ENCODE measurements around the gene POLR2C.
A peak's percentile ranks its signal among the peaks of the same experiment; 100 is the strongest.
"Not testable (repeated sequence)": the region's sequence is repeated elsewhere in the genome, so short reads cannot be mapped to it uniquely, and the experiment has no call there.

Gene POLR2C

DNA sequence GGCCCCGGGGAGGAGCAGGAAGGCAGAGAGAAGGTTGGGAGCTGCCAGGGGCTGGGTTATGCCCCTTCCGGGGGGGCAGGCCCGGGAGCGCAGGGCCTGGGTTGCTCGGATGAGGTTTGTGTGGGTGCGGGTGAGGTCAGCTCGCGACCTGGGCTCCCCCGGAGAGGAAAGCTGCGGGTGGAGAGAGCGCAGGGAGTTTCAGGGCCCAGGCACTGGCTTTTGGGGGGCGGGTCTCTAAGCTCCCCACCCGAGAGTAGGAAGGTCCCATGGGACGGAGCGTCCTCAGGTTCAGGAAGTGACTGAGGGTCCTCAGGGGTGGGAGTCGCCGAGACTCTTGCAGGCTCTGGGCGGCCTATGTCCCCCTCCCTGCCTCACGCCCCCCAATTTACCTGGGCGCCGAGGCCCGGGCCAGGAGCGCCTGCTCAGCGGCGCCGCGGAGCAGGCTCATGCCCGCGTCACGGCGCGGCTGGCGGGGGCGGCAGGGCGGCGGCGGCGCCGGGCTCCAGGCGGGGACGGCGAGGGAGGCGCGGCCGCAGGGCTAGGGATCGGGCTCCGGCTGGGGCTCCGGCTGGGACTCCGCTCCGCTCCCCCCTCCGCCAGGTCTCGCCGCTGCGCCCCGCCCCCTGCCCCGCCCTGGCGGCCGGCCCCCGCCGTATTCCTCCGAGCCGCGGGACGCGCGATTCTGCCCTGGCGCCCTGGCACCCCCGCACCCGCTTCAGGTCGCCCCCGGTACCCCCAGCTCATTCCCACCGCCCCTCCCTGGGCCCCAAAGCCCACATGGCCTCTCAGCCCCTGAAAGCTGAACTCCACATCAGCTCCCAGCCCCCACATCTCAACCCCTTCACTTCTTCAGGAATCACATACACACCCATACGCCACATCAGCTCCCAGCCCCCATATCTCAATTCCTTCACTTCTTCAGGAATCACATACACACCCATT, 23.7 kb downstream of the POLR2C start, which contains the start of gene DOK4:
Gene DOK4 (minus strand): TSS at position 578 of the 942 bp plus-strand sequence. CDS start 6,986 bp downstream, outside the sequence.
- peaks cover 13% of the 10 kb centered on the region for H3K4me1 ChIP-seq (ENCODE audit: control insufficient read depth, insufficient read depth, low read length)
- H3K4me3 ChIP-seq (ENCODE audit: insufficient read depth, low read depth, low read length), result peak within 1 kb of the TSS; percentile 61
- WGBS, 2 experiments, result 2% methylated on average over 71 to 73 of the region's 73 CpGs
- H3K9me3 ChIP-seq (ENCODE audit: control insufficient read depth, low read length), result no peaks in the 10 kb centered on the region
- no peak within 1 kb of the TSS for H3K27ac ChIP-seq (ENCODE audit: insufficient read depth, low read depth, low read length, poor library complexity, severe bottlenecking)
- peaks cover 11% of the 10 kb centered on the region for H3K27me3 ChIP-seq (ENCODE audit: control insufficient read depth, insufficient read depth, low read length, poor library complexity, severe bottlenecking)
- H3K36me3 ChIP-seq (ENCODE audit: control insufficient read depth, insufficient read depth, low read length), result no peaks in the 10 kb centered on the region

DNA sequence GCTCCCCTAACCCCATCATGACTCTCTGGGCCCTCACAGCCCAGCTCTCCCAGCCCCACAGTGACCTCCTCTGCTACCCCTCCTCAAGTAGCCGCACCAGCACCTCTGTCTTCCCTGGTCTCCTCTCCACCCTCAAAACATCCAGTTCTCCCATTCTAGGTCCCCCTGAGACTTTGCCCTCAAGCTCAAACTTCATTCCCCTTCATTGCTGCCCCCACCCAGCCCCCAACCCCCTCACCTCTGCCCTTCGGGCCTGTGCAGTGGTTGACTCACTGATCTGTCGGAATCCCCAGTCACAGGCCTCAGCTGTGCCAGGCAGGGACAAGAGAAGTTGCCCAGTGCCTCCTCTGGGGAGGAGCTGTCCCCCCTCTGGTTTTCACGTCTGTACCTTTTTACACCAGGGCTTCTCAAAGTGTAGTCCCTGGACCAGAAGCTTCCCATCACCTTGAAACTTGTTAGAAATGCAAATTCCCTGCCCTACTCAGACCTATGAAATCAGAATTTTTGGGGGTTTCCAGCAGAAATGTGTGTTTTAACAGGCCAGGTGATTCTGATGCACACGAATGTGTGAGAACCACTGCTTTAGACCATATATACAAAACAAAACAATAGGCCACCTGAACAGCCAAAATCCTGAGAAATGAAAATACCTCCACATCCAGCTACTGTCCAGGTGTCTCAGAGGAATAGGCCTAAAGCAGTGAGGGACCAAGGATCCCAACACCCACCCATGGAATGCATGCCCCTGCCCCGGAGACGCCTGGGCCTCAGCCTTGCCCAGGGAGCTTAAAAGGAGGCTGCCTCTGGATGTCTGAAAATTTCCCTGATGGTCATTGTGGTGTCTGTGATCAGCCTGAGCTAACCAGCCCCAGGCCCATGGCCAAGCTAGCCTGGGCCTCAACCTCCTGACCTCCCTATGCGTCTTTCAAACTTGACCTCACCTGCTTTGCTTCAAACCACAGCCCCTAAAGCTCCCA, 24.7 kb downstream of the POLR2C start:
- H3K4me1 ChIP-seq (ENCODE audit: control insufficient read depth, insufficient read depth, low read length), result peaks cover 13% of the 10 kb centered on the region
- H3K9me3 ChIP-seq (ENCODE audit: control insufficient read depth, low read length), result no peaks in the 10 kb centered on the region
- peaks cover 11% of the 10 kb centered on the region for H3K27me3 ChIP-seq (ENCODE audit: control insufficient read depth, insufficient read depth, low read length, poor library complexity, severe bottlenecking)
- H3K4me3 ChIP-seq (ENCODE audit: insufficient read depth, low read depth, low read length), result no peak overlapping the region
- no peaks in the 10 kb centered on the region for H3K36me3 ChIP-seq (ENCODE audit: control insufficient read depth, insufficient read depth, low read length)
- H3K27ac ChIP-seq (ENCODE audit: insufficient read depth, low read depth, low read length, poor library complexity, severe bottlenecking), result no peak overlapping the region
- WGBS, 2 experiments, result 74 to 78% methylated on average over 8 of the region's 8 CpGs

DNA sequence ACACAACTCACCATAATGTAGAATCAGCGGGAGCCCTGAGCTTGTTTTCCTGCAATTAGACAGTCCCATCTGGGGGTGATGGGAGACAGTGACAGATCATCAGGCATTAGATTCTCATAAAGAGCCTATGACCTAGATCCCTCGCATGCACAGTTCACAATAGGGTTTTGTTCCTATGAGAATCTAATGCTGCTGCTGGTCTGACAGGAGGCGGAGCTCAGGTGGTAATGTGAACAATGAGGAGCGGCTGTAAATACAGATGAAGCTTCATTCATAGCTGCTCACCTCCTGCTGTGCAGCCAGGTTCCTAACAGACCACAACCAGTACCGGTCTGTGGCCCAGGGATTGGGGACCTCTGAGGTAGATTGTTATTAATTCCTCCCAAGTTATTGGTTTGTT, 26.8 kb downstream of the POLR2C start:
- Histone ChIP-seq H3K4me3 (ENCODE audit: insufficient read depth, low read depth, low read length) (no peak overlapping the region), H3K27me3 (ENCODE audit: control insufficient read depth, insufficient read depth, low read length, poor library complexity, severe bottlenecking) (peaks cover 11% of the 10 kb centered on the region), H3K9me3 (ENCODE audit: control insufficient read depth, low read length) (no peaks in the 10 kb centered on the region), H3K4me1 (ENCODE audit: control insufficient read depth, insufficient read depth, low read length) (peaks cover 13% of the 10 kb centered on the region), H3K27ac (ENCODE audit: insufficient read depth, low read depth, low read length, poor library complexity, severe bottlenecking) (no peak overlapping the region), H3K36me3 (ENCODE audit: control insufficient read depth, insufficient read depth, low read length) (no peaks in the 10 kb centered on the region)
- WGBS, 2 experiments, result 91 to 94% methylated on average over 5 of the region's 5 CpGs

DNA sequence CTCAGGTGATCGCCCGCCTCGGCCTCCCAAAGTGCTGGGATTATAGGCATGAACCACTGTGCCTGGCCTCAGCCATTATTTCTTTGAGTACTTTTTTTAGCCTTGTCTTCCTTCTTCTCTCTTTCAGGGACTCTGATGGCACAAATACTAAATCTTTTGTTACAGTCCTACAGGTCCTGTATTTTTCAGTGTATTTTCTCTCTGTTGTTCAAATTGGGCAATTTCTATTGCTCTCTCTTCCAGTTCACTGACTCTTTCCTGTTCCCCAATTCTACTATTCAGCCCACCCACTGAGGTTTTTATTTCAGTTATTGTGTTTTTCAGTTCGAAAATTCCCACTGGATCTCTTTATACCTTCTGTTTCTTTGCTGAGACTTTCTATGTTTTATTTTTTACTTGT, 31.3 kb downstream of the POLR2C start:
- Histone ChIP-seq H3K4me1 (ENCODE audit: control insufficient read depth, insufficient read depth, low read length) (no peaks in the 10 kb centered on the region), H3K9me3 (ENCODE audit: control insufficient read depth, low read length) (no peaks in the 10 kb centered on the region), H3K27me3 (ENCODE audit: control insufficient read depth, insufficient read depth, low read length, poor library complexity, severe bottlenecking) (no peaks in the 10 kb centered on the region), H3K36me3 (ENCODE audit: control insufficient read depth, insufficient read depth, low read length) (no peaks in the 10 kb centered on the region), H3K27ac (ENCODE audit: insufficient read depth, low read depth, low read length, poor library complexity, severe bottlenecking) (no peak overlapping the region), H3K4me3 (ENCODE audit: insufficient read depth, low read depth, low read length) (no peak overlapping the region)
- 86 to 92% methylated on average over 4 of the region's 4 CpGs for WGBS, 2 experiments

DNA sequence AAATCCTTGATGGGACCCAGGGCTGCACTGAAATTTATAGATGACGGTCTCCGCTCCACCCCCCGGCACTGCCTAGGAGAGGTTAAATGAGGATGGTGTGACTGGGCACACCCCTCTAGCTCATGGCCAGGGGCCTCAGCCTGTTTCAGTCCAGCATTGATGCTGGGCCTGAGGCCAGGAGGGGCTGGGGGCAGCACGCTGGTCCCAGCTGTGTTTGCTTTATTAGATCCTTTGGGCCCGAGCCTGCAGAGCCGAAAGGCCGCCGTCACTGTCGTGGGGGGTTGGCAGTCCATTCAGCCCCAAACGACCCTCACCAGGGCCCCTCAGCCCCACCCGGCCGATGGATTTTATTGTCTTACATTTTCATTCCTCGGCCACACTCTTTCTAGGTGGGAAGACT, 34.6 kb downstream of the POLR2C start:
- Histone ChIP-seq H3K4me1 (ENCODE audit: control insufficient read depth, insufficient read depth, low read length) (no peaks in the 10 kb centered on the region), H3K9me3 (ENCODE audit: control insufficient read depth, low read length) (no peaks in the 10 kb centered on the region), H3K4me3 (ENCODE audit: insufficient read depth, low read depth, low read length) (no peak overlapping the region), H3K36me3 (ENCODE audit: control insufficient read depth, insufficient read depth, low read length) (no peaks in the 10 kb centered on the region), H3K27ac (ENCODE audit: insufficient read depth, low read depth, low read length, poor library complexity, severe bottlenecking) (no peak overlapping the region), H3K27me3 (ENCODE audit: control insufficient read depth, insufficient read depth, low read length, poor library complexity, severe bottlenecking) (no peaks in the 10 kb centered on the region)
- 82% methylated on average over 13 of the region's 13 CpGs for WGBS, 2 experiments

DNA sequence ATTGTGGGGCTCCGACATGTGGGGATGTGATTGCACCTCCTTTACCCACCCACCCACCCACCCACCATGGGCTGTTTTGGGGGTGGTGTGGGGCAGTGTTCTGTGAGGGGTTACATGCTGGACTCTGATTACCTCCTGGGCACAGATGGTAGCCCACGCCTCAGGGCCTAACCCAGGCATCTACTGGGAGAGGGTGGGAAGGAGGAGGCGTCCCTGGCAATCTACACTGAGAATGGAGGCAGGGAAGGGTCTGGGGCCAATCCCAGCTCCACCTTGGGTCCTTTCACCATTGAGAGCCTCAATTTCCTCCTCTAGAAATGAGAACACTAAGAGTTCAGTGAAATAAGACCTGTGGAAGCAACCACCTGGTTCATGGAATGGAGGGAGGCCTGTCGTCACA, 35.6 kb downstream of the POLR2C start:
- 90 to 95% methylated on average over 3 of the region's 4 CpGs for WGBS, 2 experiments
- Histone ChIP-seq H3K4me3 (ENCODE audit: insufficient read depth, low read depth, low read length) (no peak overlapping the region), H3K9me3 (ENCODE audit: control insufficient read depth, low read length) (no peaks in the 10 kb centered on the region), H3K27me3 (ENCODE audit: control insufficient read depth, insufficient read depth, low read length, poor library complexity, severe bottlenecking) (no peaks in the 10 kb centered on the region), H3K36me3 (ENCODE audit: control insufficient read depth, insufficient read depth, low read length) (no peaks in the 10 kb centered on the region), H3K4me1 (ENCODE audit: control insufficient read depth, insufficient read depth, low read length) (no peaks in the 10 kb centered on the region), H3K27ac (ENCODE audit: insufficient read depth, low read depth, low read length, poor library complexity, severe bottlenecking) (no peak overlapping the region)

DNA sequence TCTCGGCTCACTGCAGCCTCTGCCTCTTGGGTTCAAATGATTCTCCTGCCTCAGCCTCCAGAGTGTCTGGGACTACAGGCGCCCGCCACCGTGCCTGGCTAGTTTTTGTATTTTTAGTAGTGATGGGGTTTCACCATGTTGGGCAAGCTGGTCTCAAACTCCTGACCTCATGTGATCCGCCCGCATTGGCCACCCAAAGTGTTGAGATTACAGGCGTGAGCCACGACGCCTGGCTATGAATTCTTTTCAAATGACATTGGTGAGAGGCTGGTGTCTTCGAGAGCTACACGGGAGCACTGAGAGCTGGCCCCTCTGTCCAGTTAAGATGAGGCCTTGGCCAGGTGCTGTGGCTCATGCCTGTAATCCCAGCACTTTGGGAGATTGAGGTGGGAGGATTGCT, 37.5 kb downstream of the POLR2C start:
- H3K27me3 ChIP-seq (ENCODE audit: control insufficient read depth, insufficient read depth, low read length, poor library complexity, severe bottlenecking); H3K4me3 ChIP-seq (ENCODE audit: insufficient read depth, low read depth, low read length); H3K36me3 ChIP-seq (ENCODE audit: control insufficient read depth, insufficient read depth, low read length); H3K9me3 ChIP-seq (ENCODE audit: control insufficient read depth, low read length); H3K4me1 ChIP-seq (ENCODE audit: control insufficient read depth, insufficient read depth, low read length); H3K27ac ChIP-seq (ENCODE audit: insufficient read depth, low read depth, low read length, poor library complexity, severe bottlenecking): not testable (repeated sequence)
- WGBS, 2 experiments, result 92 to 94% methylated on average over 11 of the region's 11 CpGs

DNA sequence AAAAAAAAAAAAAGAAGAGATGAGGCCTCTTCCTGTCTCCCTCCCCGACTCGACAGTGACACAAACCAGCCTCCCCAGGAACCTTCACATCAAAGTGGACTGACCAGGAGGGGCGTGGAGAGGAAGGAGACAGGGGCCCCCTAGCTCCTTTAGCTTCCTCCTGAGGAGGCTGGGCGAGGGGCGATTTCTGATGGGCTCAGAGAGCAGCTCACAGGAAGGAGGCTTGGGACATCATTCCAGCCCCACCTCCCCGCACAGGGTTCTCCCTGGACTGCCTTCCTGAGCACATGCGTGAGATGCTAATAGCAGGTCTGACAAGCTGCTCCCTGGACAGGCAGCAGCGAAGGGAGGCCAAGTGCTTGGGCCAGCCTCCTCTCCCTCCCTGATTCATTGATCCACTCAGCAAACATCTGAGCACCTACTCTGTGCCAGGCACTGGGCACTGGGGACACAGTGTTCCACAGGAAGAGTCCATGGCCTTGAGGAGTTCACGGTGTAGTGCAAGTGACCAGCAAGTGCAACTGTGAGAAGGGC, 38.2 kb downstream of the POLR2C start:
- no peak overlapping the region for H3K27ac ChIP-seq (ENCODE audit: insufficient read depth, low read depth, low read length, poor library complexity, severe bottlenecking)
- no peaks in the 10 kb centered on the region for H3K36me3 ChIP-seq (ENCODE audit: control insufficient read depth, insufficient read depth, low read length)
- H3K4me3 ChIP-seq (ENCODE audit: insufficient read depth, low read depth, low read length), result no peak overlapping the region
- no peaks in the 10 kb centered on the region for H3K27me3 ChIP-seq (ENCODE audit: control insufficient read depth, insufficient read depth, low read length, poor library complexity, severe bottlenecking)
- H3K4me1 ChIP-seq (ENCODE audit: control insufficient read depth, insufficient read depth, low read length), result no peaks in the 10 kb centered on the region
- H3K9me3 ChIP-seq (ENCODE audit: control insufficient read depth, low read length), result no peaks in the 10 kb centered on the region
- WGBS, 2 experiments, result 75 to 78% methylated on average over 9 of the region's 9 CpGs

DNA sequence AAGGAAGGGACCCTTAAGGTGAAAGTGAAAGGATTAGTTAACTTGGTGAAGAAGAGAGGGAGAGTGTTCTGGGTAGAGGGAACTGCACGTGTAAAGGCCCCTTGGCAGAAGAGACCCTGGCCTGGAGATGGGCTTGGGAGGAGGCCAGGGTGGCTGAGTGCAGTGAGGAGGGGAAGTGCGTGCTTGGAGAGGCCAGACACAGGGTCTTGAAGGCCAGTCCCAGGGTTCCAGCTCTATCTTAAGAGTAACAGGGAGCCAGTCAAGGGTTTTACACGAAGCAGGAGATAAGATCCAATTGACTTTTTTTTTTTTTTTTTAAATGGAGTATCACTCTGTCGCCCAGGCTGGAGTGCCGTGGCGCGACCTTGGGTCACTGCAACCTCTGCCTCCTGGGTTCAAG, 39.0 kb downstream of the POLR2C start:
- no peaks in the 10 kb centered on the region for H3K9me3 ChIP-seq (ENCODE audit: control insufficient read depth, low read length)
- H3K36me3 ChIP-seq (ENCODE audit: control insufficient read depth, insufficient read depth, low read length), result no peaks in the 10 kb centered on the region
- 91% methylated on average over 7 of the region's 7 CpGs for whole genome bisulfite sequencing, 2 experiments
- no peaks in the 10 kb centered on the region for H3K4me1 ChIP-seq (ENCODE audit: control insufficient read depth, insufficient read depth, low read length)
- H3K4me3 ChIP-seq (ENCODE audit: insufficient read depth, low read depth, low read length), result no peak overlapping the region
- no peaks in the 10 kb centered on the region for H3K27me3 ChIP-seq (ENCODE audit: control insufficient read depth, insufficient read depth, low read length, poor library complexity, severe bottlenecking)
- no peak overlapping the region for H3K27ac ChIP-seq (ENCODE audit: insufficient read depth, low read depth, low read length, poor library complexity, severe bottlenecking)

All from ectodermal cell (in vitro differentiated cells).